Measurements from ENCODE around the gene TMPRSS7. TPM values are rescaled to one million over a fixed set of nuclear protein-coding genes. Genes with fewer than 3 reads are reported as not detected.

TMPRSS7 gene
- total and polyA plus RNA-seq, 2 experiments from 2014 or later: not detected

- no peak overlapping the region for H3K4me3 Mint-ChIP-seq
- H3K4me3 ChIP-seq: no peak overlapping the region
- H3K4me2 ChIP-seq: no peak overlapping the region
- no peak overlapping the region for H2AFZ ChIP-seq
- H3K79me2 ChIP-seq (replicated peaks; ENCODE audit: insufficient read depth): no peaks in the 10 kb centered on the region
- TF ChIP-seq CTCF (conservative IDR thresholded peaks at IDR 0.05; ENCODE audit: low read depth in 2 of 2) (no peak), NANOG (IDR thresholded peaks at IDR 0.05; ENCODE audit: borderline replicate concordance) (no peak), ZNF462 (CRISPR knock-in tag; IDR thresholded peaks at IDR 0.05) (no peak), ZNF331 (CRISPR knock-in tag; IDR thresholded peaks at IDR 0.05; ENCODE audit: low read depth) (no peak), ZNF114 (CRISPR knock-in tag; IDR thresholded peaks at IDR 0.05) (no peak), ETS1 (IDR thresholded peaks at IDR 0.05) (no peak), EZH2phosphoT487 (IDR thresholded peaks at IDR 0.05; ENCODE audit: unreplicated experiment) (no peak), REST (IDR thresholded peaks at IDR 0.05; ENCODE audit: unreplicated experiment) (no peak), CREB1 (CRISPR knock-in tag; IDR thresholded peaks at IDR 0.05; ENCODE audit: low read depth) (no peak), POLR2AphosphoS5 (IDR thresholded peaks at IDR 0.05; ENCODE audit: low read depth) (no peak), JUNB (IDR thresholded peaks at IDR 0.05; ENCODE audit: unreplicated experiment) (no peak), EZH2 (IDR thresholded peaks at IDR 0.05; ENCODE audit: low read depth, unreplicated experiment) (no peak), STAT1 (IDR thresholded peaks at IDR 0.05; ENCODE audit: unreplicated experiment) (no peak)
- H3K27ac ChIP-seq (ENCODE audit: low read depth): no peak overlapping the region
- no peak overlapping the region for H3K27ac Mint-ChIP-seq
- H3K4me1 Mint-ChIP-seq: peaks cover 28% of the 10 kb centered on the region
- H3K36me3 ChIP-seq (ENCODE audit: insufficient read depth): no peaks in the 10 kb centered on the region
- H3F3A ChIP-seq (replicated peaks; ENCODE audit: low read depth): no peaks in the 10 kb centered on the region; the same call in 1 of the 2 replicates
- DNase-seq (ENCODE audit: low spot score) (no peak), ATAC-seq (no peak)
- no peaks in the 10 kb centered on the region for H3K9me3 Mint-ChIP-seq
- H3K4me1 ChIP-seq (ENCODE audit: insufficient read depth): peaks cover 26% of the 10 kb centered on the region
- H3K36me3 Mint-ChIP-seq (ENCODE audit: low read depth): no peaks in the 10 kb centered on the region
- H3K9me2 ChIP-seq (ENCODE audit: insufficient read depth): no peaks in the 10 kb centered on the region
- H3K27me3 ChIP-seq (ENCODE audit: insufficient read depth): no peaks in the 10 kb centered on the region
- H3K27me3 Mint-ChIP-seq (ENCODE audit: insufficient read depth, low read depth, poor library complexity): no peaks in the 10 kb centered on the region
- H4K20me1 ChIP-seq (replicated peaks; ENCODE audit: insufficient read depth): no peaks in the 10 kb centered on the region
These were observed 18.7 kb downstream of the TMPRSS7 start for GRCh38 chr3:112053229-112053628.

Measured in GM23338 (cell line).